ENCODE data around the gene EXOC1L.
"Not testable (repeated sequence)": the region's sequence is repeated elsewhere in the genome, so short reads cannot be mapped to it uniquely, and the experiment has no call there.

EXOC1L gene

DNA sequence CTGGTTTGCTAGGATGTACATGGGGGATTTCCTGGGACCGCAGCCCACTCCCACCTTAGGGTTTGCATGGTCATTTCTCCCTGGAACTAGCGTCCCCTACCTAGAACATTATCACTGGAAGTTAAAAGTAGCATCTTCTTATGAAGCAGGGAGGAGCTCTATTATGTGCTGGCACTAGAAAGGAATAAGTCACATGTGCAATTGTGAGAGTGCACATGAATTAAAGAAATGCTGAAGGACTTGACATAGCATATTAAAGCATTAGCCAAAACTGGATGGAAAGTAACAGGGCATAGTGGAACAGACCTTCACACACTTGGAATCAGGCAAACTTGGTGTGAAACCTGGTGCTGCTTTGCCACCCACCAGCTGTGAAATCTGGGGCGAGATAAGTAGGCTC is 2.7 kb downstream of the EXOC1L start:
- H3K9ac ChIP-seq (ENCODE audit: low read depth, low read length), result no peak overlapping the region
- no peaks in the 10 kb centered on the region for H3K4me1 ChIP-seq (ENCODE audit: insufficient read depth, low read length)
- H3K9me3 ChIP-seq (ENCODE audit: control insufficient read depth, insufficient read depth, low read length), result no peaks in the 10 kb centered on the region
- H3K36me3 ChIP-seq (ENCODE audit: insufficient read depth, low read length), result no peaks in the 10 kb centered on the region

DNA sequence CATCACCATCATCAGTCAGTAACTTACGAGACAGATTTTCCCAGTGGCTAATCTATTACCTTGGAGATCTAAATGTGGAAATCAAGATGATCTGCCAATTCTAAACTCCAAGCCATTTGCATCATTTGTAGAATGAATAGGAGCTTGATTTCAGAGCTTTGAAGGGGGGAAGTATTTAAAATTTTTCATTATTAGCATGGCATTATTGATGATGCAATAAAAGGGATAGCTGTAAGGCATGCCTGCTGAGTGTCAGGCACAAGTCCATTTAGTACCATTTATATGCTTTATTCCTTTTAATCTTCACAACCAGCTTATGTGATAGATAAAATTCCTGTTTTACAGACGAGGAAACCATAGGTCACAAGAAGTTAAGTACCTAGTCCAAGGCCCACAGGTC is 5.3 kb downstream of the EXOC1L start:
- Histone ChIP-seq H3K9me3 (ENCODE audit: control insufficient read depth, insufficient read depth, low read length) (no peaks in the 10 kb centered on the region), H3K9ac (ENCODE audit: low read depth, low read length) (no peak overlapping the region), H3K4me1 (ENCODE audit: insufficient read depth, low read length) (no peaks in the 10 kb centered on the region), H3K36me3 (ENCODE audit: insufficient read depth, low read length) (no peaks in the 10 kb centered on the region)

DNA sequence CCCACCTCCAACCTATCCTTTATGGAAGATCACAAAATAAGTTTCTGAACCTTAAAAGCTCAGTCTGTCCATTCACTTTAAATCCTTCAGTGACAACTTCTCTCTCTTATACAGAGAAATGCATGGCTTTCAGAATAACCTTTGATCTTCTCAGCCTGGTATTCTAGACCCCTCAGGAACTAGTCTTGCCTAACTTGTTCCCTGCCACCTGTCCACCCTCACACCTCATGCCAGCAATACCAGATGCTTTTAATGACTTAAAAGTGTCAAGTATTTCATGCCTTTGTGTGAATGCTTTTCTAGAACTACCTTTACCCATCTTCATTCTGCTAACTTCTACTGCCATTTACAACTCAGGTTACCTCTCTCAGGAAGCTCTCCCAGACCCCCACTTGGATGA is 7.4 kb downstream of the EXOC1L start:
- H3K9ac ChIP-seq (ENCODE audit: low read depth, low read length), result no peak overlapping the region
- H3K9me3 ChIP-seq (ENCODE audit: control insufficient read depth, insufficient read depth, low read length), result no peaks in the 10 kb centered on the region
- no peaks in the 10 kb centered on the region for H3K36me3 ChIP-seq (ENCODE audit: insufficient read depth, low read length)
- no peaks in the 10 kb centered on the region for H3K4me1 ChIP-seq (ENCODE audit: insufficient read depth, low read length)

DNA sequence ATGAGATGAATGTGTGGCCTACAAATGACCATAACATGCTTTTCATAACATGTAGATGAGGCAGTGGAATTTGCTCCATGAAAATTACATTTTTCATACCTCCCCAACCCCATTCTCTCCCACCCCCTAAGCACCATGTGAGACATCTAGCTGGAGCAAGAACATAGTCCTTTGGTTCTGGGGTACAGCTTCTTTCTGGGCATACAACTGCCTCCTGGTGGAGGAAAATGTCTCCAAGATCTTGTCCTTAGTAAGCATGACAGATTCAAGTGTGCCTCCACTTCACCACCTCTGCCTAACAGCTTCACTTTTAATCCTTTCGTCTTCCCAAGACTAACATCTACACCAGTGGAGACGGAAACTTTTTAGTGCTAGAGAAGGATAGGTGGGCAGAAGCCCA is 8.0 kb downstream of the EXOC1L start:
- H3K9ac ChIP-seq (ENCODE audit: low read depth, low read length), result no peak overlapping the region
- H3K4me1 ChIP-seq (ENCODE audit: insufficient read depth, low read length), result no peaks in the 10 kb centered on the region
- H3K9me3 ChIP-seq (ENCODE audit: control insufficient read depth, insufficient read depth, low read length), result no peaks in the 10 kb centered on the region
- H3K36me3 ChIP-seq (ENCODE audit: insufficient read depth, low read length), result no peaks in the 10 kb centered on the region

DNA sequence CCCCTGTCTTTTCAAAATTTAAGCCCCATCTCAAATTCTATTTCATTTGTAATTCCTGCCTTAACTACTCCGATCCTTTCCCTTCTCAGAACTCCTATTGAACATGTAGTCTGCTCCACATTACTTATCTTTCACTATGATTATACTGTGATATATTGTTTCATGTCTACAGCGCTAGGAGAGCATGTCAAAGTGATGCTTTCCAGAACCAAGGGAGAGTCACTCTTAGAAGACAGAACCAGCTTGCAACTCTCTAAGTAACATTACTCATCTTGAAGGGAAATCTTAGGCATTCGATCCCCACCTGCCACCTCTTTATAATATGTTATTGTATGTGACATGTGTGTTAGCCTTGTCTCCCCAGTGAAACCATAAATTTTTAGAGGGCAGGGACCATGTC is 10.5 kb downstream of the EXOC1L start:
- no peak overlapping the region for H3K9ac ChIP-seq (ENCODE audit: low read depth, low read length)
- H3K36me3 ChIP-seq (ENCODE audit: insufficient read depth, low read length), result no peaks in the 10 kb centered on the region
- H3K4me1 ChIP-seq (ENCODE audit: insufficient read depth, low read length), result peaks cover 4% of the 10 kb centered on the region; the same call in 1 of the 2 replicates
- H3K9me3 ChIP-seq (ENCODE audit: control insufficient read depth, insufficient read depth, low read length), result no peaks in the 10 kb centered on the region

DNA sequence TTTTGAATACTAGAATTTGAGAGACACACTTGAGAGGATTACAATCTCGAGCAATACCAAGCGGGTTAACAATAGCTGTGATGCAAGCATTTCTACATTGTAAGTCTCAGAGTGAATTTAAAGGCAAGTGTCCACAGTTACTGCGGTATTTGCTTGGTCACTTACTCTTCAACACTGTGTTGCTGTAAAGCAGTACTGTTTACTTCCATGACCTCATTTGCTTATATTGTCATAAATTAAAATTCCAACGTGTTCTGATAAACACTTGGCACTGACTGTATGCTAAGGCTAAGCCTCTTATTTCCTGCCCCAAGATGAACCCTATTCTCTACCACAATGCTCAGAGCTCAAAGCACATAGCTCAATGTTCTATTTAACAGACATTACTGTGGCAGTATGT is 11.1 kb downstream of the EXOC1L start:
- Histone ChIP-seq H3K9me3 (ENCODE audit: control insufficient read depth, insufficient read depth, low read length) (no peaks in the 10 kb centered on the region), H3K9ac (ENCODE audit: low read depth, low read length) (no peak overlapping the region), H3K36me3 (ENCODE audit: insufficient read depth, low read length) (no peaks in the 10 kb centered on the region), H3K4me1 (ENCODE audit: insufficient read depth, low read length) (peaks cover 4% of the 10 kb centered on the region; the same call in 1 of the 2 replicates)

DNA sequence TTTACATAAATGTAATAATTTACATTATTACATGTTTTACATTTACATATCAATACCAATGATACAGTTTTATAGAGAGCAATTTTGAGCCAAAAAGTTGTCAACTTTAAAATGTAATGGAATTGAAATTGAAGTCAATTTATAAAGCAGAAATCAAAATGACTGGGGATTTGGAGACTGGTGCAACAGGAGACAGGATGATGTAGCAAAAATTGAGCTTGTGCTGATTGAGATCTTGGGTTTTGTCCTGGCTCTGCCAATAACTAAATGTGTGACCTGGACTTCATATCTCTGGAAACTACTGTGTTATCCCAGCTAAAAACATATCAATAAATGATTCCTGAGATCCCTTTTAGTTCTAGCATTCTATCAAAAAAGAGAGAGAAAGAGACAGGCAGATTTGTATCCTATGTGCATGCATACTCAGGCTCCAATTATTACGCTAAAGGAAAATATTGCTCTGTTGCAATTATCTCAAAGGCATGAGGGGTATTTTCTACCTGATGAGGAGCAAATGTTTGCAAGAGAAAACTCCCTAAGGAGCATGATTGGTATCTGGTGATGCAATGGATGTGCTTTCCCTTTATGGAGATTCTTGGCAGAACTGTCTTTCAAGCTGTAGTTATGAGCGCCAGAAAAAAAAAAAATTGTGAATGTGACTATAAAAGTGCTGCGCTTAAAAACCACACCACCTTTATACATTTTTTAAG is 14.7 kb downstream of the EXOC1L start:
- no peaks in the 10 kb centered on the region for H3K36me3 ChIP-seq (ENCODE audit: insufficient read depth, low read length)
- no peak overlapping the region for H3K9ac ChIP-seq (ENCODE audit: low read depth, low read length)
- H3K4me1 ChIP-seq (ENCODE audit: insufficient read depth, low read length), result peaks cover 4% of the 10 kb centered on the region; the same call in 1 of the 2 replicates
- H3K9me3 ChIP-seq (ENCODE audit: control insufficient read depth, insufficient read depth, low read length), result peaks cover 3% of the 10 kb centered on the region; the same call in 1 of the 2 replicates

DNA sequence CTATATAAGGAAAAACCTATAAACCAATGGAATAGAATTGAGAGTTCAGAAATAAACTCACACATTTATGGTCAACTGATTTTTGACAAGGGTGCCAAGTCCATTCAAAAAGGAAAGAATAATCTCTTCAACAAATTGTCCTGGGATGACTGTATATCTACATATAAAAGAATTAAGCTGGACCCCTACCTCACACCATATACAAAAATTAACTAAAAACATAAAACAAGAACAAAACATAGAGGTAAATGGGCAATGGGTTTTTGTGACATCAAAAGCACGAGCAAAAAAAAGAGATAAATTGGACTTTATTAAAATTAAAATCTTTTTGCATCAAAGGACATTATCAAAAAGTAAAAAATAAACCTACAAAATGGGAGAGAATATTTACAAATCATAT is 18.3 kb downstream of the EXOC1L start:
- Histone ChIP-seq H3K9ac (ENCODE audit: low read depth, low read length) (no peak overlapping the region), H3K9me3 (ENCODE audit: control insufficient read depth, insufficient read depth, low read length) (peaks cover 6% of the 10 kb centered on the region; the same call in 1 of the 2 replicates), H3K36me3 (ENCODE audit: insufficient read depth, low read length) (no peaks in the 10 kb centered on the region), H3K4me1 (ENCODE audit: insufficient read depth, low read length) (peaks cover 4% of the 10 kb centered on the region; the same call in 1 of the 2 replicates)

DNA sequence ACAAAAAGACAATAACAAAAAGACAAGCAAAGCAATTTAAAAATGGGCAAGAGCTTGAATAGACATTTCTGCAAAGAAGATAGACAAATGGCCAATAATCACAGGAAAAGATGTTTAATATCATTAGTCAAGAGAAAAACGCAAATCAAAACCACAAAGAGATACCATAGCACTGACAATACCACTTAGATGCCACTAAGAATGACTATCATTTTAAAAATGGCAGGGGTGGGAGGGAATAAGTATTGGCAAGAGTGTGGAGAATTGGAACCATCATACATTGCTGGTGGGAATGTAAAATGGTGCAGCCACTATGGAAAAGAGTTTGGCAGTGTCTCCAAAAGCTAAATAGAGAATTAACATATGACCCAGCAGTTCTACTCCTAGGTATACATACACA is 18.8 kb downstream of the EXOC1L start:
- H3K36me3 ChIP-seq (ENCODE audit: insufficient read depth, low read length), result no peaks in the 10 kb centered on the region
- no peak overlapping the region for H3K9ac ChIP-seq (ENCODE audit: low read depth, low read length)
- H3K9me3 ChIP-seq (ENCODE audit: control insufficient read depth, insufficient read depth, low read length), result peaks cover 6% of the 10 kb centered on the region; the same call in 1 of the 2 replicates
- peaks cover 4% of the 10 kb centered on the region; the same call in 1 of the 2 replicates for H3K4me1 ChIP-seq (ENCODE audit: insufficient read depth, low read length)

DNA sequence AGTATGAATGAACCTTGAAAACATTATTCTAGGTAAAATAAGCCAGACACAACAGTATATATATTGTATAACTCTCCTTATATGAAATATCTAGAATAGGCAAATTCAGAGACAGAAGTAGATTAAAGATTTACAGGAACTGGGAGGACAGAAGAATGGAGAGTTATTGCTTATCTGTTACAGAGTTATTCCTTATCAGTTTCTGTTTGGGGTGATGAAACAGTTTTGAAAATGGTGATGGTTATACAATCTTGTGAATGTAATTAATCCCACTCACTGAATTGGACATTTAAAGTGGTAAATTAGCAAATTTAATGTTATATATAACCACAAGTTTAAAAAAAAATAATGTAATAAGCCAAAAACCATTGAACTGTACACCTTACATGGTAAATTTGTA is 19.4 kb downstream of the EXOC1L start:
- Histone ChIP-seq H3K4me1 (ENCODE audit: insufficient read depth, low read length) (peaks cover 4% of the 10 kb centered on the region; the same call in 1 of the 2 replicates), H3K9ac (ENCODE audit: low read depth, low read length) (no peak overlapping the region), H3K36me3 (ENCODE audit: insufficient read depth, low read length) (no peaks in the 10 kb centered on the region), H3K9me3 (ENCODE audit: control insufficient read depth, insufficient read depth, low read length) (peaks cover 6% of the 10 kb centered on the region; the same call in 1 of the 2 replicates)

DNA sequence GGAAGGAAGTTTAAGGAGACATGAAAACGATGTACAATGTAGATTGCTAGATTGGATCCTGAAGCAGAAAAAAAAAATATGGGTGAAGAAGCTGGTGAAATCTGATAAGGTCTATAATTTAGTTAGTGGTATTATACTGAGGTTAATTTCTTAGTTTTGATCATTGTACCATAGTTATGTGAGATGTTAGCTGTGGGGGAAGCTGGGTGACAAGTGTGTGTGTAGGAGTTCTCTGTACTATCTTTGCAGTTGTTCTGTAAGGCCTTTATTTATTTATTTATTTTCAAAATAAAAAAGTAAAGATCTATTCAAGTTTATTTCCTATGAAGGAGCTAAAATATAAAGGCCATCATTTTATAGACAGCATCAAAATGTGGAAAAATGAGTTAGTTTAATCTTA is 21.4 kb downstream of the EXOC1L start:
- Histone ChIP-seq H3K9me3 (ENCODE audit: control insufficient read depth, insufficient read depth, low read length) (peaks cover 6% of the 10 kb centered on the region; the same call in 1 of the 2 replicates), H3K36me3 (ENCODE audit: insufficient read depth, low read length) (no peaks in the 10 kb centered on the region), H3K9ac (ENCODE audit: low read depth, low read length) (no peak overlapping the region), H3K4me1 (ENCODE audit: insufficient read depth, low read length) (no peaks in the 10 kb centered on the region)

DNA sequence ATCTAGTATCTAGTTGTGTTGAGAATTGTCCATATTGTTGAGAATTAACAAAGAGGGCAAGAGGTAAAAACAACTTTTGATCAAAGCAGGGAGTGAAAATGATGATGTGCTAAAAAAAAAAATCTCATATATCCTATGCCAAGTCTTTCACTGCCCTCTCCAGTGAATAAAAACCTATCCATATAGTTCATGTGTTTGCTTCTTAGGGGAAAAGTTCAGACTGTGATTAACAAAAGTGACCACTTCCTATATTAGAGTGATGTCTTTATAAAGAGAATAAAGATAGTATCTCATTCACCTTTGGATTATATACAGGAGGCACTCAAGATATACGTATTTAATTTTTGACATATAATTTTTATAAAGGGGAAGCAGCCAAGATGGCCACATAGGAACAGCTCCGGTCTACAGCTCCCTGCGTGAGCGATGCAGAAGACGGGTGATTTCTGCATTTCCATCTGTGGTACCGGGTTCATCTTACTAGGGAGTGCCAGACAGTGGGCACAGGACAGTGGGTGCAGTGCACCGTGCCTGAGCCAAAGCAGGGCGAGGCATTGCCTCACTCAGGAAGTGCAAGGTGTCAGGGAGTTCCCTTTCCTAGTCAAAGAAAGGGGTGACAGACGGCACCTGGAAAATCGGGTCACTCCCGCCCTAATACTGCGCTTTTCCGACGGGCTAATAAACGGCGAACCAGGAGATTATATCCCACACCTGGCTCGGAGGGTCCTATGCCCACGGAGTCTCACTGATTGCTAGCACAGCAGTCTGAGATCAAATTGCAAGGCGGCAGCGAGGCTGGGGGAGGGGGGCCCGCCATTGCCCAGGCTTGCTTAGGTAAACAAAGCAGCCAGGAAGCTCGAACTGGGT is 22.0 kb downstream of the EXOC1L start:
- H3K9me3 ChIP-seq (ENCODE audit: control insufficient read depth, insufficient read depth, low read length); H3K36me3 ChIP-seq (ENCODE audit: insufficient read depth, low read length); H3K4me1 ChIP-seq (ENCODE audit: insufficient read depth, low read length): not testable (repeated sequence)
- H3K9ac ChIP-seq (ENCODE audit: low read depth, low read length), result peak overlapping the region; percentile 46

DNA sequence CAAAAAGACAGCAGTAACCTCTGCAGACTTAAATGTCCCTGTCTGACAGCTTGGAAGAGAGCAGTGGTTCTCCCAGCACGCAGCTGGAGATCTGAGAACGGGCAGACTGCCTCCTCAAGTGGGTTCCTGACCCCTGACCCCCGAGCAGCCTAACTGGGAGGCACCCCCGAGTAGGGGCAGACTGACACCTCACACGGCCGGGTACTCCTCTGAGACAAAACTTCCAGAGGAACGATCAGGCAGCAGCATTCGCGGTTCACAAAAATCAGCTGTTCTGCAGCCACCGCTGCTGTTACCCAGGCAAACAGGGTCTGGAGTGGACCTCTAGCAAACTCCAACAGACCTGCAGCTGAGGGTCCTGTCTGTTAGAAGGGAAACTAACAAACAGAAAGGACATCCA is 22.7 kb downstream of the EXOC1L start:
- not testable (repeated sequence) for H3K9me3 ChIP-seq (ENCODE audit: control insufficient read depth, insufficient read depth, low read length); H3K36me3 ChIP-seq (ENCODE audit: insufficient read depth, low read length); H3K4me1 ChIP-seq (ENCODE audit: insufficient read depth, low read length); H3K9ac ChIP-seq (ENCODE audit: low read depth, low read length)

DNA sequence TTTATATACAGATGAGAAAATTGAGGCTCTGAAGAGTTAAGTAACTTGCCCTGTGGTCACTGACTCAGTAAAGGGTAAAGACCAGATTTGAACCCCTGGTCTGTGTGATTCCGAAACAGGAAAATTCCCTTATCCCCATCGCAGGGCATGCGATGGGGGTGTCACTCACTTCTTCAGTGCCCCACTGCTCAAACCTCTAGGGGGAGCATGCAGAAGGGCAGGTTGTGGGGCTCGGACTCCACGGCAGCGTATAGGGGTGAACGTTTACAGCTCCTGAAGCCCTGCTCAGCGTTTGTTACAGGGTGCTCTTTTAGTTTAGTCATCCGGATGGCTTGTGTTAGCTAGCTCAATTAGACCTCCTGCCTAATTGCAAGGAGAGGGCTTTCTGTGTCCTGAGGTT is 30.1 kb downstream of the EXOC1L start:
- H3K4me1 ChIP-seq (ENCODE audit: insufficient read depth, low read length), result peaks cover 6% of the 10 kb centered on the region
- H3K36me3 ChIP-seq (ENCODE audit: insufficient read depth, low read length), result no peaks in the 10 kb centered on the region
- no peak overlapping the region for H3K9ac ChIP-seq (ENCODE audit: low read depth, low read length)
- no peaks in the 10 kb centered on the region for H3K9me3 ChIP-seq (ENCODE audit: control insufficient read depth, insufficient read depth, low read length)

DNA sequence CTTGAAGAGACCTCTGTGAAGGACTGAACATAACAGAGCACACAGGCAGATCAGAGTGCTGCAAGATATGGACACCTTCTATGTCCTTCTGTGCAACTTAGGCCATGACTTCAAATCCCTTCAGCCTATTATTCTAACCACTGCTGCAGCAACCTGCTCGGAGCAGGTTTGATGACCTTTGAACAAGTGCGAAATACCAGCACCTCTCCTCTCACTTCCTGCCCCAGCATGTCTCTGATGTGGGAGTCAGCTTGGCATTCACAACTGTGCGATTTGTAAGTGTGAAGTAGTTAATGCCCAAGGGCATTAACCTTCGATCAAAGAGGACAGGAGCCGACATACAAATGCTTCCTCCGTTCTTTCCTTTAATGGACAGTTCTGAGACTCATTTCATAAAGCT is 32.3 kb downstream of the EXOC1L start:
- Histone ChIP-seq H3K9ac (ENCODE audit: low read depth, low read length) (no peak overlapping the region), H3K9me3 (ENCODE audit: control insufficient read depth, insufficient read depth, low read length) (no peaks in the 10 kb centered on the region), H3K36me3 (ENCODE audit: insufficient read depth, low read length) (no peaks in the 10 kb centered on the region), H3K4me1 (ENCODE audit: insufficient read depth, low read length) (peaks cover 6% of the 10 kb centered on the region)

Measured in ES-I3 (cell line).